Activated naive CD4-positive, alpha-beta T cell treated with anti-CD3 and anti-CD28 coated beads, Interleukin-2, amount 50 U/mL, for 72 hours (primary cell): ENCODE data around the gene MAD2L2. TPM values are rescaled to one million over a fixed set of nuclear protein-coding genes. Genes with fewer than 3 reads are reported as not detected.
"Not testable (repeated sequence)": the region's sequence is repeated elsewhere in the genome, so short reads cannot be mapped to it uniquely, and the experiment has no call there.

Experiments used
- ATAC-seq, 2 donors: fragments of 150-1000 bp; cut with Tn5 transposase; 2 replicates each; pipeline ENCODE4 v1.10.0; 2021; ENCODE audit warnings: mild to moderate bottlenecking in 2 of 2, moderate library complexity in 2 of 2
- DNase-seq, 2 donors: peaks; one replicate each; pipeline ENCODE4 v3.0.0; 2021 to 2022; ENCODE audit warnings: low spot score in 2 of 2
- H3K27ac Mint-ChIP-seq, 2 donors: one replicate each; pipeline ENCODE4 v1.8.0; 2022; ENCODE audit warnings: mild to moderate bottlenecking in 2 of 2, mixed read lengths in 2 of 2
- H3K36me3 Mint-ChIP-seq, 2 donors: one replicate each; pipeline ENCODE4 v1.8.0; 2022; ENCODE audit warnings: mixed read lengths in 2 of 2
- H3K9me3 Mint-ChIP-seq, 2 donors: one replicate each; pipeline ENCODE4 v1.8.0; 2022; ENCODE audit warnings: mixed read lengths in 2 of 2
- total RNA-seq, 2 donors: library from RNA; stranded (reverse); gene quantifications; one replicate each; pipeline ENCODE4 v1.2.3, GENCODE V29; 2022

MAD2L2 gene
- total RNA-seq, 2 donors from 2014 or later, result 76.7 to 115 TPM

GRCh38 chr1:11651017-11651416, 29.9 kb downstream of the MAD2L2 start:
- ATAC-seq (no peak), DNase-seq (no peak)
- H3K36me3 Mint-ChIP-seq, result no peaks in the 10 kb centered on the region
- peak overlapping the region in 1 of 2 donors; percentile 52 for H3K27ac Mint-ChIP-seq
- no peaks in the 10 kb centered on the region for H3K9me3 Mint-ChIP-seq

- DNase-seq (peak; percentile 79 to 81), ATAC-seq (peak; percentile 76)
- H3K27ac Mint-ChIP-seq, result no peak overlapping the region
- H3K9me3 Mint-ChIP-seq, result no peaks in the 10 kb centered on the region
- H3K36me3 Mint-ChIP-seq, result no peaks in the 10 kb centered on the region
Observed at GRCh38 chr1:11650331-11650991, 30.5 kb downstream of the MAD2L2 start.

- H3K9me3 Mint-ChIP-seq, result no peaks in the 10 kb centered on the region
- H3K27ac Mint-ChIP-seq, result no peak overlapping the region
- no peak for DNase-seq
- ATAC-seq, result no peak
- H3K36me3 Mint-ChIP-seq, result no peaks in the 10 kb centered on the region
Observed at GRCh38 chr1:11649624-11650330, 31.2 kb downstream of the MAD2L2 start.

- DNase-seq (no peak), ATAC-seq (no peak)
- H3K9me3 Mint-ChIP-seq, result no peaks in the 10 kb centered on the region
- H3K27ac Mint-ChIP-seq, result no peak overlapping the region
- H3K36me3 Mint-ChIP-seq, result no peaks in the 10 kb centered on the region
Observed at GRCh38 chr1:11649237-11649623, 31.7 kb downstream of the MAD2L2 start.

- DNase-seq (peak in 1 of 2 donors; percentile 61), ATAC-seq (peak; percentile 10 to 58)
- no peak overlapping the region for H3K27ac Mint-ChIP-seq
- no peaks in the 10 kb centered on the region for H3K9me3 Mint-ChIP-seq
- no peaks in the 10 kb centered on the region for H3K36me3 Mint-ChIP-seq
Observed at GRCh38 chr1:11648732-11649158, 32.2 kb downstream of the MAD2L2 start.

- ATAC-seq, result no peak
- no peaks in the 10 kb centered on the region for H3K9me3 Mint-ChIP-seq
- H3K36me3 Mint-ChIP-seq, result no peaks in the 10 kb centered on the region
- no peak for DNase-seq
- H3K27ac Mint-ChIP-seq, result no peak overlapping the region
Observed at GRCh38 chr1:11648039-11648438, 32.9 kb downstream of the MAD2L2 start.

GRCh38 chr1:11647333-11647732, 33.6 kb downstream of the MAD2L2 start:
- ATAC-seq, result no peak
- Mint-ChIP-seq H3K27ac (no peak overlapping the region), H3K36me3 (no peaks in the 10 kb centered on the region), H3K9me3 (no peaks in the 10 kb centered on the region)
- DNase-seq, result no peak

- DNase-seq, result no peak
- H3K9me3 Mint-ChIP-seq, result no peaks in the 10 kb centered on the region
- no peak for ATAC-seq
- H3K36me3 Mint-ChIP-seq, result no peaks in the 10 kb centered on the region
- H3K27ac Mint-ChIP-seq, result no peak overlapping the region
Observed at GRCh38 chr1:11646317-11646716, 34.6 kb downstream of the MAD2L2 start.

- peak; percentile 63 to 69 for ATAC-seq
- Mint-ChIP-seq H3K36me3 (no peaks in the 10 kb centered on the region), H3K9me3 (no peaks in the 10 kb centered on the region), H3K27ac (no peak overlapping the region)
- DNase-seq, result peak; percentile 74 to 85
Observed at GRCh38 chr1:11645670-11646265, 35.2 kb downstream of the MAD2L2 start.

GRCh38 chr1:11645270-11645669, 35.7 kb downstream of the MAD2L2 start:
- Mint-ChIP-seq H3K27ac (no peak overlapping the region), H3K9me3 (no peaks in the 10 kb centered on the region), H3K36me3 (no peaks in the 10 kb centered on the region)
- no peak for ATAC-seq
- no peak for DNase-seq

GRCh38 chr1:11643782-11644181, 37.2 kb downstream of the MAD2L2 start:
- ATAC-seq, result no peak
- no peaks in the 10 kb centered on the region for H3K9me3 Mint-ChIP-seq

GRCh38 chr1:11642418-11643017, 38.4 kb downstream of the MAD2L2 start:
- ATAC-seq (peak; percentile 70 to 80), DNase-seq (peak in 1 of 2 donors; percentile 75)
- H3K9me3 Mint-ChIP-seq, H3K36me3 Mint-ChIP-seq: not testable (repeated sequence)
- peak overlapping the region in 1 of 2 donors; percentile 50 for H3K27ac Mint-ChIP-seq

More at GRCh38 chr1:11643782-11644181, 37.2 kb downstream of the MAD2L2 start:
- Mint-ChIP-seq H3K27ac (no peak overlapping the region), H3K36me3 (no peaks in the 10 kb centered on the region)
- DNase-seq, result no peak

GRCh38 chr1:11641776-11642305, 39.1 kb downstream of the MAD2L2 start:
- no peak overlapping the region for H3K27ac Mint-ChIP-seq
- H3K9me3 Mint-ChIP-seq, result no peaks in the 10 kb centered on the region
- H3K36me3 Mint-ChIP-seq, result no peaks in the 10 kb centered on the region
- no peak for DNase-seq
- no peak for ATAC-seq

- no peaks in the 10 kb centered on the region for H3K36me3 Mint-ChIP-seq
- no peak overlapping the region for H3K27ac Mint-ChIP-seq
- DNase-seq (no peak), ATAC-seq (no peak)
- H3K9me3 Mint-ChIP-seq, result no peaks in the 10 kb centered on the region
Observed at GRCh38 chr1:11640944-11641343, 40.0 kb downstream of the MAD2L2 start.

GRCh38 chr1:11640101-11640500, 40.8 kb downstream of the MAD2L2 start:
- ATAC-seq (no peak), DNase-seq (no peak)
- Mint-ChIP-seq H3K36me3 (no peaks in the 10 kb centered on the region), H3K27ac (no peak overlapping the region), H3K9me3 (no peaks in the 10 kb centered on the region)

GRCh38 chr1:11639372-11639771, 41.6 kb downstream of the MAD2L2 start:
- Mint-ChIP-seq H3K9me3 (no peaks in the 10 kb centered on the region), H3K27ac (no peak overlapping the region), H3K36me3 (no peaks in the 10 kb centered on the region)
- ATAC-seq (no peak), DNase-seq (no peak)

GRCh38 chr1:11638121-11638520, 42.8 kb downstream of the MAD2L2 start:
- Mint-ChIP-seq H3K36me3 (no peaks in the 10 kb centered on the region), H3K27ac (no peak overlapping the region), H3K9me3 (no peaks in the 10 kb centered on the region)
- ATAC-seq (no peak), DNase-seq (no peak)
